GM10266 (cell line): ENCODE results near the gene NOXA1.

Source experiments
- DNase-seq: peaks from one replicate; pipeline ENCODE4 v3.0.0; 2012; ENCODE audit errors: extremely low spot score
- TF ChIP-seq, protein P1 (sequence below): IDR thresholded peaks from 2 replicates; pipeline ENCODE4 v1.5.1; 2012; ENCODE audit warnings: mild to moderate bottlenecking, low read depth; ENCODE audit not compliant: control insufficient read depth, insufficient read depth; ENCODE audit errors: missing control alignments

NOXA1 gene

DNA sequence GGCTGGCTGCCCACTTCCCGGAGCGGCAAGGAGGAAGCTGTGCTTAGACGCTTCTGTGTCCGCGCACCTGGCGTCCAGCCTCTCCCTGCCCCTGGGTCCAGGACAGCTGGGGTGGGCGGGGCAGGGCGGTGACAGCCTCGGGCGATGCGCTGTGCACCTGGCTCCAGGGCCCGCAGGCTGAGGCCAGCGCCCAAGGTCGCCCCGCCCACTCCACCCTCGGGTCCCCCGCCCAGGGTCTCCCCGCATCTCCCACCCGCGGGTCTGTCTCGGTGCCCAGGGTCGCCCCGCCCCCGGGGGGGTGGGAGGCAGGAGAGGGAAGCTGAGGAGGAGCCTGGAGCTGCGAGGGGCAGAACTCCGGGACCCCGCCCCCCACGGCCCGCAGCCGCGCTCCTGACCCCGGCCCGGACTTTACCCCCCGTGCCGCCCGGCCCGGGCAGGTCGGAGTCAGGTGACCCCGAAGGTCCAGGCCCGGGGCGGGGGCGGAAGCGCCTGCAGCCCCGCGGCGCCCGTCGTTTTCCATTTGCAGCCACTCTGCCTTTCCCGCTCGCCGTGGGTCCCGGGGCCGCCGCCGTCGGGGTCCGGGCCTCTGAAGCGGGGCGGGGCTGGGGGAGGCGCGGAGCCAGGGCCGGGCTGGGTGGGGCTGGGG, 18.2 kb downstream of the NOXA1 start, which contains the start of gene ENTPD8:
ENTPD8 (minus strand) TSS at position 69 of the 646 bp plus-strand sequence. CDS start 3,072 bp downstream, outside the sequence.
- TF ChIP-seq, protein P1, sequence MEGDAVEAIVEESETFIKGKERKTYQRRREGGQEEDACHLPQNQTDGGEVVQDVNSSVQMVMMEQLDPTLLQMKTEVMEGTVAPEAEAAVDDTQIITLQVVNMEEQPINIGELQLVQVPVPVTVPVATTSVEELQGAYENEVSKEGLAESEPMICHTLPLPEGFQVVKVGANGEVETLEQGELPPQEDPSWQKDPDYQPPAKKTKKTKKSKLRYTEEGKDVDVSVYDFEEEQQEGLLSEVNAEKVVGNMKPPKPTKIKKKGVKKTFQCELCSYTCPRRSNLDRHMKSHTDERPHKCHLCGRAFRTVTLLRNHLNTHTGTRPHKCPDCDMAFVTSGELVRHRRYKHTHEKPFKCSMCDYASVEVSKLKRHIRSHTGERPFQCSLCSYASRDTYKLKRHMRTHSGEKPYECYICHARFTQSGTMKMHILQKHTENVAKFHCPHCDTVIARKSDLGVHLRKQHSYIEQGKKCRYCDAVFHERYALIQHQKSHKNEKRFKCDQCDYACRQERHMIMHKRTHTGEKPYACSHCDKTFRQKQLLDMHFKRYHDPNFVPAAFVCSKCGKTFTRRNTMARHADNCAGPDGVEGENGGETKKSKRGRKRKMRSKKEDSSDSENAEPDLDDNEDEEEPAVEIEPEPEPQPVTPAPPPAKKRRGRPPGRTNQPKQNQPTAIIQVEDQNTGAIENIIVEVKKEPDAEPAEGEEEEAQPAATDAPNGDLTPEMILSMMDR: no peak
- DNase-seq: no peak

- TF ChIP-seq, protein P1: no peak
- no peak for DNase-seq
Measured at GRCh38 chr9:137441935-137442321, 18.7 kb downstream of the NOXA1 start.

- DNase-seq: no peak
Measured at GRCh38 chr9:137444106-137444790, 21.1 kb downstream of the NOXA1 start.

DNA sequence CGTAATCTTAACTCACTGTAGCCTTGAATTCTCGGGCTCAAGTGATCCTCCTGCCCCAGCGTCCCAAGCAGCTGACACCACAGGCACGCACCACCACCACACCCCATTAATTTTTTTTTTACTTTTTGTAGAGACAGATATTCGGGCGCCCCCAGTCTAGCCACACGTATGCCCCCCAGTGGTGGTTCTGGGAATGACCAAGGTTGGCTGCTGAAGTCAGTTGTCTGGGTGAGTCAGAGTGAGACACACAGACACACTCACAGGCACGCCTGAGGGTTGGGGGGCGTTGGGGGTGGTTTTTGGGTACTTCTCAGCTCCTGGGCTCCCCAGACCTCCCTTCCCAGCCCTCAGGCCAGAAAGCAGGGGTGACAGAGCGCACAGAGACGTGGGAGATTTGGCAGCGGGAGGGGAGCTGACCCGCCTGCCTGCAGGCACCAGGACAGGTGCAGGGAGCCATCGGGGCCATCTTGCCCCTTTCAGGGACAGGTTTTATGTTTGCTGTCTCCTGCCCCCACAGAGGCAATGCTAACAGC, 22.1 kb downstream of the NOXA1 start:
- DNase-seq: peak; percentile 90
- TF ChIP-seq, protein P1: peak; percentile 84

More at GRCh38 chr9:137444106-137444790, 21.1 kb downstream of the NOXA1 start:
- TF ChIP-seq, protein P1: no peak

GRCh38 chr9:137445930-137446431, 22.8 kb downstream of the NOXA1 start:
- DNase-seq: no peak
- TF ChIP-seq, protein P1: no peak

DNA sequence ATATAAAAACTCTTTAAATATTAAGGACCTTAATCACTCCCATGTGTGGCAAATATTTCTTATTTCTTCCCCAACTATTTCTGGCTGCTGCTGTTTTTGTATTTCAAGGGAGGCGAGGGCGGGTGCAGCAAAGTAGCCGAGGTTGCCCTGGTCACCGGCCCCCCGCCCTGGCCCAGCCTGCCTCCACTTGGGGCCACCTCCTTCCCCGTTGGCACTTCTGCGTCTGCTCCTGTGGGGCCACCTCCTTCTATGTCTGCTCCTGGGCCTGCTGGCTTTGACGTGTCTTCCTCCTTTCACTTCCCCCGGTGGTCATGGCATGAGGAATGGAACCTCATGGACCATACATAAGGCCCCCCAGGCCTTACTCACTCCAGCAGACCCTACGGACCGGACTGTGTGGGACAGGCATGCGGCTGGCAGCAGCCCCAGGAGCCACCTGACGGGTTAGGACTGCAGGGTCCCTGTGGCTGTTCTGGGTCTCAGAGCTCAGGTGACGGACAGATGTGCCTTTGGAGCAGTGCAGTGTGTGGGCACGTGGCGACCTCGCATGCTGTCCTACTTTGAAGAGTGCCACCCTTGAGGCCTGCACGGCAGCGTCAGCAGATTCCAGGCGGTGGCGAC, 23.8 kb downstream of the NOXA1 start:
- TF ChIP-seq, protein P1: no peak
- DNase-seq: no peak
